Measurements from ENCODE around the gene TXNDC12.

- TF ChIP-seq NFIC (IDR thresholded peaks at IDR 0.05): no peak
- no peak for TF ChIP-seq REST (IDR thresholded peaks at IDR 0.05; ENCODE audit: low read depth)
- no peak for TF ChIP-seq TEAD4 (IDR thresholded peaks at IDR 0.05)
These were observed at the start of gene TXNDC12 for GRCh38 chr1:52055066-52055865.
